ENCODE measurements around the gene ASTN2.

DNA sequence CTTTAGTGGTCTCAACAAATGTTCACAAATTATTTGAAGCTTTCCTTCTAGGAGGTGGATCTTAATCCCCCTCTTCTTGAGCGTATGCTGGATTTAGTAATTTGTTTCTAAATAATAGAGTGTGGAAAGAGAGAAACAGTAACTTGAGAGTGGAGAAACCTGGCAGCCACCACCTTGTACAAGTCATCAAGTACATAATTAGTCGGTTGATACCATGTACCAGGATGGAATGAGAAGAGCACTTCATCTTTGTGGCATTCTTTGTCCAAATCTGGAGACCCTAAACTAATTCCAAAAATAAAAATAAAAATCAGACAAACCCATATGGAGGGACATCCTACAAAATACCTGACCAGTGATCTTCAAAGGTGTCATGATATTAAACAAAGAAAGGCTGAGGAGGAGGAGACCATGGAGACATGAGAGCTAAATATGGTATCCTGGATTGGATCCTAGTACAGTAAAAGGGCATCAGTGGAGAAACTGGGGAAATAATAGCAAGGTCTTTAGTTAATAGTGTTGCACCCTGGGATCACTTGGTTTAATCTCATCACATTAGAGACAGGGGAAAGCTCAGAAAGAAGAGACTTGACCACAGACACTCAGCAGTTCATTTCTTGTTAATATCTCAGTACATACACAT is 147.9 kb downstream of the ASTN2 start:
- TF ChIP-seq, protein P1, sequence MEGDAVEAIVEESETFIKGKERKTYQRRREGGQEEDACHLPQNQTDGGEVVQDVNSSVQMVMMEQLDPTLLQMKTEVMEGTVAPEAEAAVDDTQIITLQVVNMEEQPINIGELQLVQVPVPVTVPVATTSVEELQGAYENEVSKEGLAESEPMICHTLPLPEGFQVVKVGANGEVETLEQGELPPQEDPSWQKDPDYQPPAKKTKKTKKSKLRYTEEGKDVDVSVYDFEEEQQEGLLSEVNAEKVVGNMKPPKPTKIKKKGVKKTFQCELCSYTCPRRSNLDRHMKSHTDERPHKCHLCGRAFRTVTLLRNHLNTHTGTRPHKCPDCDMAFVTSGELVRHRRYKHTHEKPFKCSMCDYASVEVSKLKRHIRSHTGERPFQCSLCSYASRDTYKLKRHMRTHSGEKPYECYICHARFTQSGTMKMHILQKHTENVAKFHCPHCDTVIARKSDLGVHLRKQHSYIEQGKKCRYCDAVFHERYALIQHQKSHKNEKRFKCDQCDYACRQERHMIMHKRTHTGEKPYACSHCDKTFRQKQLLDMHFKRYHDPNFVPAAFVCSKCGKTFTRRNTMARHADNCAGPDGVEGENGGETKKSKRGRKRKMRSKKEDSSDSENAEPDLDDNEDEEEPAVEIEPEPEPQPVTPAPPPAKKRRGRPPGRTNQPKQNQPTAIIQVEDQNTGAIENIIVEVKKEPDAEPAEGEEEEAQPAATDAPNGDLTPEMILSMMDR (IDR thresholded peaks at IDR 0.05; ENCODE audit: poor library complexity, severe bottlenecking), result no peak
- no peak for TF ChIP-seq TAF1 (IDR thresholded peaks at IDR 0.05; ENCODE audit: low read depth)
- no peak for TF ChIP-seq EP300 (conservative IDR thresholded peaks at IDR 0.05; ENCODE audit: poor library complexity, severe bottlenecking)
- TF ChIP-seq, protein P2, sequence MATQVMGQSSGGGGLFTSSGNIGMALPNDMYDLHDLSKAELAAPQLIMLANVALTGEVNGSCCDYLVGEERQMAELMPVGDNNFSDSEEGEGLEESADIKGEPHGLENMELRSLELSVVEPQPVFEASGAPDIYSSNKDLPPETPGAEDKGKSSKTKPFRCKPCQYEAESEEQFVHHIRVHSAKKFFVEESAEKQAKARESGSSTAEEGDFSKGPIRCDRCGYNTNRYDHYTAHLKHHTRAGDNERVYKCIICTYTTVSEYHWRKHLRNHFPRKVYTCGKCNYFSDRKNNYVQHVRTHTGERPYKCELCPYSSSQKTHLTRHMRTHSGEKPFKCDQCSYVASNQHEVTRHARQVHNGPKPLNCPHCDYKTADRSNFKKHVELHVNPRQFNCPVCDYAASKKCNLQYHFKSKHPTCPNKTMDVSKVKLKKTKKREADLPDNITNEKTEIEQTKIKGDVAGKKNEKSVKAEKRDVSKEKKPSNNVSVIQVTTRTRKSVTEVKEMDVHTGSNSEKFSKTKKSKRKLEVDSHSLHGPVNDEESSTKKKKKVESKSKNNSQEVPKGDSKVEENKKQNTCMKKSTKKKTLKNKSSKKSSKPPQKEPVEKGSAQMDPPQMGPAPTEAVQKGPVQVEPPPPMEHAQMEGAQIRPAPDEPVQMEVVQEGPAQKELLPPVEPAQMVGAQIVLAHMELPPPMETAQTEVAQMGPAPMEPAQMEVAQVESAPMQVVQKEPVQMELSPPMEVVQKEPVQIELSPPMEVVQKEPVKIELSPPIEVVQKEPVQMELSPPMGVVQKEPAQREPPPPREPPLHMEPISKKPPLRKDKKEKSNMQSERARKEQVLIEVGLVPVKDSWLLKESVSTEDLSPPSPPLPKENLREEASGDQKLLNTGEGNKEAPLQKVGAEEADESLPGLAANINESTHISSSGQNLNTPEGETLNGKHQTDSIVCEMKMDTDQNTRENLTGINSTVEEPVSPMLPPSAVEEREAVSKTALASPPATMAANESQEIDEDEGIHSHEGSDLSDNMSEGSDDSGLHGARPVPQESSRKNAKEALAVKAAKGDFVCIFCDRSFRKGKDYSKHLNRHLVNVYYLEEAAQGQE (IDR thresholded peaks at IDR 0.05; ENCODE audit: borderline replicate concordance), result no peak
- no peak for TF ChIP-seq POLR2AphosphoS5 (IDR thresholded peaks at IDR 0.05)
- no peak for TF ChIP-seq EZH2 (IDR thresholded peaks at IDR 0.05; ENCODE audit: borderline replicate concordance, insufficient read depth, low read length, poor library complexity, severe bottlenecking)
